Mesothelial cell of epicardium (in vitro differentiated cells): Measurements from ENCODE around the gene ANK3. TPM values are rescaled to one million over a fixed set of nuclear protein-coding genes. Genes with fewer than 3 reads are reported as not detected.

ENCODE experiments used
- DNase-seq, 2 experiments: peaks; one replicate each; pipeline ENCODE4 v3.0.0; 2021; ENCODE audit warnings: low spot score in 2 of 2; ENCODE audit not compliant: unreplicated experiment in 2 of 2
- H3K27ac Mint-ChIP-seq: 2 replicates; pipeline ENCODE4 v1.8.0; 2021; ENCODE audit warnings: mixed read lengths
- H3K27me3 Mint-ChIP-seq: 2 replicates; pipeline ENCODE4 v1.8.0; 2021; ENCODE audit warnings: low read depth, mixed read lengths
- H3K36me3 Mint-ChIP-seq: 2 replicates; pipeline ENCODE4 v1.8.0; 2021; ENCODE audit warnings: mixed read lengths
- H3K4me1 Mint-ChIP-seq: 2 replicates; pipeline ENCODE4 v1.8.0; 2021; ENCODE audit warnings: mixed read lengths
- H3K4me3 Mint-ChIP-seq: 2 replicates; pipeline ENCODE4 v1.8.0; 2021; ENCODE audit warnings: mild to moderate bottlenecking, moderate library complexity, mixed read lengths
- H3K9me3 Mint-ChIP-seq: 2 replicates; pipeline ENCODE4 v1.8.0; 2021; ENCODE audit warnings: mixed read lengths
- CTCF ChIP-seq: fragments of 200-600 bp; sonication (generic); IDR thresholded peaks from one replicate; pipeline ENCODE4 v1.5.0; 2021; ENCODE audit warnings: antibody characterized with exemption; ENCODE audit not compliant: unreplicated experiment
- total RNA-seq: library from RNA; stranded (reverse); gene quantifications from 3 replicates; pipeline ENCODE4 v1.2.1, GENCODE V29; 2021

The ANK3 gene
- total RNA-seq, 1 donor from 2014 or later, result 242 TPM

- TF ChIP-seq CTCF, result no peak
- Mint-ChIP-seq H3K36me3 (no peaks in the 10 kb centered on the region), H3K27ac (no peak overlapping the region), H3K9me3 (no peaks in the 10 kb centered on the region), H3K27me3 (no peaks in the 10 kb centered on the region), H3K4me1 (no peaks in the 10 kb centered on the region), H3K4me3 (no peak overlapping the region)
- no peak for DNase-seq
Measured at GRCh38 chr10:60023155-60023877, 366.4 kb downstream of the ANK3 start.

- no peak for TF ChIP-seq CTCF
- no peak for DNase-seq
- no peaks in the 10 kb centered on the region for H3K27me3 Mint-ChIP-seq
- H3K27ac Mint-ChIP-seq, result no peak overlapping the region
- no peak overlapping the region for H3K4me3 Mint-ChIP-seq
- no peaks in the 10 kb centered on the region for H3K9me3 Mint-ChIP-seq
- H3K4me1 Mint-ChIP-seq, result no peaks in the 10 kb centered on the region
- H3K36me3 Mint-ChIP-seq, result no peaks in the 10 kb centered on the region
Measured at GRCh38 chr10:60021361-60021760, 368.3 kb downstream of the ANK3 start.

GRCh38 chr10:60016794-60017193 lies 372.9 kb downstream of the ANK3 start:
- Mint-ChIP-seq H3K27ac (no peak overlapping the region), H3K4me1 (no peaks in the 10 kb centered on the region), H3K36me3 (peaks cover 6% of the 10 kb centered on the region), H3K27me3 (no peaks in the 10 kb centered on the region), H3K4me3 (no peak overlapping the region), H3K9me3 (peaks cover 13% of the 10 kb centered on the region)
- DNase-seq, result no peak
- no peak for TF ChIP-seq CTCF

- H3K4me3 Mint-ChIP-seq, result no peak overlapping the region
- no peak for TF ChIP-seq CTCF
- peaks cover 8% of the 10 kb centered on the region for H3K9me3 Mint-ChIP-seq
- no peaks in the 10 kb centered on the region for H3K27me3 Mint-ChIP-seq
- no peak for DNase-seq
- peaks cover 24% of the 10 kb centered on the region for H3K4me1 Mint-ChIP-seq
- peaks cover 6% of the 10 kb centered on the region for H3K36me3 Mint-ChIP-seq
- peak overlapping the region; percentile 22 for H3K27ac Mint-ChIP-seq
Measured at GRCh38 chr10:60009710-60010383, 379.8 kb downstream of the ANK3 start.

- H3K9me3 Mint-ChIP-seq, result peaks cover 8% of the 10 kb centered on the region
- no peaks in the 10 kb centered on the region for H3K27me3 Mint-ChIP-seq
- peaks cover 24% of the 10 kb centered on the region for H3K4me1 Mint-ChIP-seq
- no peak for DNase-seq
- peaks cover 6% of the 10 kb centered on the region for H3K36me3 Mint-ChIP-seq
- peak overlapping the region; percentile 22 for H3K27ac Mint-ChIP-seq
- no peak for TF ChIP-seq CTCF
- no peak overlapping the region for H3K4me3 Mint-ChIP-seq
Measured at GRCh38 chr10:60009276-60009675, 380.4 kb downstream of the ANK3 start.
